BJ (cell line): ENCODE data around the gene ZSCAN22. TPM values are rescaled to one million over a fixed set of nuclear protein-coding genes. Genes with fewer than 3 reads are reported as not detected.

Source experiments
- CTCF ChIA-PET: fragments of 350-600 bp; formaldehyde crosslinking; extraction: SDS; loops from one replicate; lab custom pipeline; 2021; ENCODE audit warnings: antibody characterized with exemption, inconsistent platforms; lab: Yijun Ruan, JAX
- POLR2A ChIA-PET: fragments of 300-600 bp; sonication (Branson Sonifier 250); formaldehyde crosslinking; extraction: SDS; loops from one replicate; lab custom pipeline; 2021; ENCODE audit warnings: antibody characterized with exemption; lab: Charles Lee
- DNase-seq: peaks from one replicate; pipeline ENCODE4 v3.0.0-alpha.2; 2011; ENCODE audit warnings: low read depth
- H3K27me3 ChIP-seq: 2 replicates; pipeline ENCODE4 v1.6.0; 2011; ENCODE audit warnings: low read length; ENCODE audit not compliant: control insufficient read depth, insufficient read depth
- H3K36me3 ChIP-seq: 2 replicates; pipeline ENCODE4 v1.5.1; 2011; ENCODE audit warnings: low read length; ENCODE audit not compliant: control insufficient read depth, insufficient read depth
- H3K4me3 ChIP-seq: 2 replicates; pipeline ENCODE4 v1.5.1; 2011; ENCODE audit warnings: low read depth, mild to moderate bottlenecking, control low read depth, low read length
- polyA plus RNA-seq: library from polyadenylated mRNA; depleted of rRNA; stranded (reverse); fragments of >200 nt; gene quantifications from 2 replicates; pipeline ENCODE4 v1.2.3, GENCODE V29; 2011
- TF ChIP-seq, protein P1 (sequence below): IDR thresholded peaks from 2 replicates; pipeline ENCODE4 v1.5.1; 2011; ENCODE audit warnings: low read depth, mild to moderate bottlenecking, control low read depth, inconsistent platforms, low read length, moderate library complexity; ENCODE audit not compliant: insufficient read depth

Gene ZSCAN22
- polyA plus RNA-seq, 1 experiment: 2.3 TPM

DNA sequence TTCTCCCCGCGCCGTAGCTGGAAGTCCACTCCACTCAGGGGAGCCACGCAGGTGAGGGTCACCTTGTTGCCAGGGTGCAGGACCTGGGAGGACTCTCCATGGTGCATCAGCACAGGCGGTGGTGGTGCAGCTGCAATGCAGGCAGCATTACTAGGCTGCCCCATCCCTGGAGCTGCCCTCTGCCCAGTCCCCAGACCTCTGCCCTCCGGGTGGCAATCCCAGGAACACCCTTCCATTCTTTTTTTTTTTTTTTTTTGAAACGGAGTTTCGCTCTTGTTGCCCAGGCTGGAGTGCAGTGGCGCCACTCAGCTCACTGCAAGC is 24.7 kb downstream of the ZSCAN22 start:
- TF ChIP-seq, protein P1, sequence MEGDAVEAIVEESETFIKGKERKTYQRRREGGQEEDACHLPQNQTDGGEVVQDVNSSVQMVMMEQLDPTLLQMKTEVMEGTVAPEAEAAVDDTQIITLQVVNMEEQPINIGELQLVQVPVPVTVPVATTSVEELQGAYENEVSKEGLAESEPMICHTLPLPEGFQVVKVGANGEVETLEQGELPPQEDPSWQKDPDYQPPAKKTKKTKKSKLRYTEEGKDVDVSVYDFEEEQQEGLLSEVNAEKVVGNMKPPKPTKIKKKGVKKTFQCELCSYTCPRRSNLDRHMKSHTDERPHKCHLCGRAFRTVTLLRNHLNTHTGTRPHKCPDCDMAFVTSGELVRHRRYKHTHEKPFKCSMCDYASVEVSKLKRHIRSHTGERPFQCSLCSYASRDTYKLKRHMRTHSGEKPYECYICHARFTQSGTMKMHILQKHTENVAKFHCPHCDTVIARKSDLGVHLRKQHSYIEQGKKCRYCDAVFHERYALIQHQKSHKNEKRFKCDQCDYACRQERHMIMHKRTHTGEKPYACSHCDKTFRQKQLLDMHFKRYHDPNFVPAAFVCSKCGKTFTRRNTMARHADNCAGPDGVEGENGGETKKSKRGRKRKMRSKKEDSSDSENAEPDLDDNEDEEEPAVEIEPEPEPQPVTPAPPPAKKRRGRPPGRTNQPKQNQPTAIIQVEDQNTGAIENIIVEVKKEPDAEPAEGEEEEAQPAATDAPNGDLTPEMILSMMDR: no peak
- Histone ChIP-seq H3K4me3 (no peak overlapping the region), H3K27me3 (no peaks in the 10 kb centered on the region), H3K36me3 (peaks cover 14% of the 10 kb centered on the region)
- CTCF ChIA-PET: no interaction called here
- no peak for DNase-seq
- POLR2A ChIA-PET: no interaction called here

DNA sequence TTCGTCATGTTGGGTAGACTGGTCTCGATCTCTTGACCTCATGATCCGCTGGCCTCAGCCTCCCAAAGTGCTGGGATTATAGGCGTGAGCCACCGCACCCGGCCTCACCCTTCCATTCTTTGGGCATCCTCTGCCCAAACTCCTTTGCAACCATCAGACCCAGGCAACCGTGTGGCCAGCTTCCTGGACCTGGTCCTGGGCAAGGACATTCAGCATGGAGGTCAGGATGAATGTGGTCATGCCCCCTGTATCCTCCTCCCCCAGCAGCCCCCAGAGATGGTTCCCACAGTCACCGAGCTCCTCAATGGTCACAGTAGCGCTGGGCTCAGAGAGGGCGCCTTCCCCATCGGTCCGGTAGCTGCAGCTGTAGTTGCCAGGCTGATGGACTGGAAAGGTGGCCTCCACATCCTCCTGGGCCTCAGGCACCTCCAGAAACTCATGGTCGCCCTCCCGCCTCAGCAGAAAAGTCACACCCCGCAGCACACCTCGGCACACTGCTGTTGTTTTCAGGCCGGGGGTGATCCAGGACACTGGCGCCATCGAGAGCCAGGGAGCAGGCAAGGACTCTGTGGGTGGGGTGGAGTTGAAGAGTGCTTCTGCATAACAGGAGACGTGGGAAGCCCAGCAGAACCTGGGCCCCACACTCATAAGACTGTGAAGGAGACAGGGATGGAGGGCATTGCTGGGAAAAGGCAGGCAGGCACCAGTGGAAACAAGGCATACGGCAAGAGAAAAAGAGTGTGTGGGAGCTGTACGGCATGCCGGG is 25.4 kb downstream of the ZSCAN22 start:
- ChIA-PET CTCF (no interaction called here), POLR2A (no interaction called here)
- TF ChIP-seq, protein P1: no peak
- DNase-seq: no peak
- H3K4me3 ChIP-seq: no peak overlapping the region
- no peaks in the 10 kb centered on the region; the same call in 1 of the 2 replicates for H3K27me3 ChIP-seq
- peaks cover 14% of the 10 kb centered on the region for H3K36me3 ChIP-seq

- ChIA-PET POLR2A (no interaction called here), CTCF (no interaction called here)
- H3K4me3 ChIP-seq: no peak within 1 kb of the TSS
- TF ChIP-seq, protein P1: no peak
- H3K36me3 ChIP-seq: peaks cover 14% of the 10 kb centered on the region
- H3K27me3 ChIP-seq: no peaks in the 10 kb centered on the region; the same call in 1 of the 2 replicates
- no peak for DNase-seq
Observed at GRCh38 chr19:58352760-58353671, 26.2 kb downstream of the ZSCAN22 start, which contains the start of gene A1BG. TSS of gene A1BG (minus strand) at chr19:58353492. CDS start at chr19:58353437, 55 bp downstream.

GRCh38 chr19:58353717-58354477 is 27.1 kb downstream of the ZSCAN22 start:
- H3K27me3 ChIP-seq: no peaks in the 10 kb centered on the region; the same call in 1 of the 2 replicates
- POLR2A ChIA-PET: no interaction called here
- DNase-seq: no peak
- TF ChIP-seq, protein P1: no peak
- H3K4me3 ChIP-seq: no peak overlapping the region
- H3K36me3 ChIP-seq: peaks cover 14% of the 10 kb centered on the region
- CTCF ChIA-PET: no interaction called here
